Astrocyte (in vitro differentiated cells and primary cell): ENCODE data around the gene MAGEA10.

Source experiments
- CTCF ChIP-seq: IDR thresholded peaks from 2 replicates; pipeline ENCODE4 v1.5.1; 2011; ENCODE audit warnings: low read depth, mild to moderate bottlenecking, inconsistent platforms, low read length, moderate library complexity; ENCODE audit not compliant: insufficient read depth
- EZH2 ChIP-seq: IDR thresholded peaks from 2 replicates; pipeline ENCODE4 v1.6.1; 2012; ENCODE audit warnings: mild to moderate bottlenecking, low read length, inconsistent platforms; ENCODE audit not compliant: insufficient read depth

- TF ChIP-seq CTCF (no peak), EZH2 (no peak)
These were observed 12.9 kb upstream of the MAGEA10 start for GRCh38 chrX:152151256-152151655.
